Epithelial cell of proximal tubule (primary cell): Measurements from ENCODE around the gene APOA4. TPM values are rescaled to one million over a fixed set of nuclear protein-coding genes. Genes with fewer than 3 reads are reported as not detected.
A peak's percentile ranks its signal among the peaks of the same experiment; 100 is the strongest.

ENCODE experiments used
- DNase-seq: peaks from one replicate; pipeline ENCODE4 v3.0.0-alpha.2; 2011; ENCODE audit warnings: low read depth
- H3K4me3 ChIP-seq: 2 replicates; pipeline ENCODE4 v1.5.1; 2011; ENCODE audit warnings: low read depth, mild to moderate bottlenecking, low read length
- CTCF ChIP-seq: conservative IDR thresholded peaks from 2 replicates; pipeline ENCODE4 v1.5.1; 2012; ENCODE audit warnings: low read depth, mild to moderate bottlenecking, low read length
- total RNA-seq: library from RNA; depleted of rRNA; stranded (reverse); fragments of >200 nt; gene quantifications from 2 replicates; pipeline ENCODE4 v1.2.3, GENCODE V29; 2015

APOA4 gene
- total RNA-seq, 1 donor from 2014 or later: not detected

DNA sequence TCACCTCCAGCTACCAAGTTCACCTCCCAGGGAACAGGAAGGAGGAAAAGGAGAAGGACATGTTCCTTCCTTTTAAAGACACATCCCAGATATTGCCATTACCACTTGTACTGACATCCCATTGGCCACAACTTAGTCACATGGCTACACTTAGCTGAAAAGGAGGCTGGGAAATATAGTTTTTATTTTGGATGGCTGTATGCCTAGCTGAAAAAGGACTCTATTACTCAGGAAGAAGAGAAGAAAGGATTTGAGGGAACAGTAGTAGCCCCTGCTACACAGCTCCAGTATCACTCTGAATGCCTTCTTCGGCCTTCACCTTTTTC is 29.4 kb downstream of the APOA4 start:
- no peak for TF ChIP-seq CTCF
- DNase-seq: no peak
- H3K4me3 ChIP-seq: no peak overlapping the region

GRCh38 chr11:116792869-116793771 is 30.0 kb downstream of the APOA4 start:
- no peak for DNase-seq
- TF ChIP-seq CTCF: no peak
- no peak overlapping the region for H3K4me3 ChIP-seq

- no peak overlapping the region for H3K4me3 ChIP-seq
- no peak for DNase-seq
- no peak for TF ChIP-seq CTCF
Measured at GRCh38 chr11:116792144-116792868, 30.8 kb downstream of the APOA4 start.

- no peak within 1 kb of the TSS for H3K4me3 ChIP-seq
- no peak for DNase-seq
- no peak for TF ChIP-seq CTCF
Measured at GRCh38 chr11:116791813-116792143, 31.3 kb downstream of the APOA4 start, which contains the start of gene APOA5. APOA5 (minus strand) TSS chr11:116791879; CDS start chr11:116791860, 19 bp downstream.

DNA sequence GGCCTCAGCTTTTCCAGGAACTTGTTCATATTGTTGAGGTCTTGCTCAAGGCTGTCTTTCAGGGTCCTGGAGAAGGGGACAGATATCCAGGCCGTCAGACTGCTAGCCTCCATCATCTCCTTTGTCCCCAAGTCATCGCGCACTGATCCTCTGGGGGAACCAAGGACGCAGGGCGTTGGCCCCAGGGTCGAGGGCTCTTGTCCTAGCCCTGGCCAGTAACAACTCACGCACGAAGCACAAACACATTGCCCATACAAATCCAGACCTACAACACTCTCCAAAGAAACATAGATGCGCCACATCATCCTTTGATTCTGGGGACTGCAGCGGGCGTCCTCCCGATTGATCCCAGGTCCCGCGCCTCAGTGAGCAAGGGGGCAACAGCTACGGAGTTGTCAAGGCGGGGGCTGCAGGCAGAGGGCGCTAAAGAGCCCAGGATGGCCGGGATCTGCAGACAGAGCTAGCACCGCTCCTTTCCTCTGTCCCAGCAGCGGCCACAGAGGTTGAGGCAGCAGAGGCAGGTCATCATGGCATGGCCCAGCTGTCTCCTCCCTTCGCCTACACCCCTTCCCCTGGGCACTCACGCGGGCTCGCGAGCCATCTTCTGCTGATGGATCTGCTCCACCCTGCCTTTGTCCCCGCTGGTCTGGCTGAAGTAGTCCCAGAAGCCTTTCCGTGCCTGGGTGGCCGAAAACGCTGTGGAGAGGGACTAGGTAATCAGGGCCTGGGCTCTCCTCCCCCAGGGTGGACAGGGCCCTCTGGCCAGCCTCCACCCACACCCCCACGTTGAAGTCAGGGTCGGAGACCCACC is 31.9 kb downstream of the APOA4 start:
- no peak overlapping the region for H3K4me3 ChIP-seq
- TF ChIP-seq CTCF: peak; percentile 89
- no peak for DNase-seq

DNA sequence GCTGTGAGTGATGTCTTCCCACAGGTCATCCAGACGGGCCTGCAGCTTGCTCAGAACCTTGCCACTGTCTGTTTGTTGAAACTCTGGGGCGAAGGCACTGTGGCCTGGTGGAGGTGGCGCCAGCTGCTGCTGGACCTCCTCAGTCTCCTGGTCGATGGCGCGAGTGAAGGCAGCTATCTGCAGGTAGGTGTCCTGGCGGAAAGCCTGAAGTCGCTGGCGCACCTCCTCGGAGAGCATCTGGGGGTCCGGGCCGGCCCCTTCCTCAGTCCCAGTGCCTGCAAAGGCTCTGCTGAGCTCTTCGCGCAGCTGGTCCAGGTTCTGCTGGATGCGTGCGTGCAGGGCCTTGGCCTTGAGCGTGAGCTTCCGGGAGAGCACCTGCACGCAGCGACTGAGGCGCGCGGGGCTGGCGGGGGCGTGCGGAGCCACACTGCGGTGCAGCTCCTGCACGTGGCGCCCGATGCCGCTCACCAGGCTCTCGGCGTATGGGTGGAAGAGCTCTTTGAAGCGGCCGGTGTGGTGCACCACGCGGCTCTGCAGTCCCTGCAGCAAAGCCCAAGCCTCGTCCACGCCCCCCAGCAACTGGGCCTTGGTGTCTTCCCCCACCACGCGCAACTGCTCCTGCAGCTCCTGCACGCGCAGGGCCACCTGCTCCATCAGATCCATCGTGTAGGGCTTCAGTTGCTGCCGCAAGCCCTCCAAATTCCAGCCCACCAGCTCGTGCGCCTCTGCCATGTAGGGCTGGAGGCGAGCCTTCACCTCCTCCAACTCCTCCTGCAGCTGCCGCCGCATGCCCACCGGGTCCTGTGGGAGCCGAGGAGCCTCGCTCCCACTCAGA is 32.7 kb downstream of the APOA4 start:
- no peak overlapping the region for H3K4me3 ChIP-seq
- no peak for TF ChIP-seq CTCF
- no peak for DNase-seq
